GM12864 (cell line): ENCODE measurements around the gene USP11.

ENCODE experiments used
- DNase-seq: peaks from one replicate; pipeline ENCODE4 v3.0.0-alpha.2; 2011; ENCODE audit warnings: low read depth
- H3K4me3 ChIP-seq: 2 replicates; pipeline ENCODE4 v1.5.1; 2011; ENCODE audit warnings: mild to moderate bottlenecking, low read depth, low read length, control low read depth
- TF ChIP-seq, protein P1 (sequence below): IDR thresholded peaks from 2 replicates; pipeline ENCODE4 v1.5.1; 2011; ENCODE audit warnings: low read depth, mild to moderate bottlenecking, moderate library complexity, low read length, control low read depth, inconsistent platforms; ENCODE audit errors: missing control alignments

Gene USP11

DNA sequence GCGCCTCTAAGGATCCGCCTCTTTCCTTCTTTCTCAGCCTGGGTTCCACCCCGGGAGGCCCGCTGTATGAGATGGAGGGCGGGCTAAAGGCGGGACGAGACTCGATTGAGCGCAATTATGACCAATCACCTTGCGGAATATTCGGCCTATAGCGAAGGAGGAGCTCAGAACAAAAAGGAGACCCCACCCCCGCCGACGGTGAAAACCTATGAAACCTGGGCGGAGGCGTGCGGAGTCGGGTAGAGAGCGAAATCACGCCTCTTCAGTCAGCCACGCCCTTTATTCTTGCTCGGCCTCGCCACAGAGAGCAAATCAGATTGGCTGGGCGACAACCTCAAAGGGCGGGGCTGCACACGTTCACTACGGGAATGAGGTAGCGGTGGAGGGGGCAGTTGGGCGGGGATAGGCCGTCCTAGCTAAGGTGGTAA lies 14.9 kb upstream of the USP11 start:
- peak; percentile 92 for DNase-seq
- TF ChIP-seq, protein P1, sequence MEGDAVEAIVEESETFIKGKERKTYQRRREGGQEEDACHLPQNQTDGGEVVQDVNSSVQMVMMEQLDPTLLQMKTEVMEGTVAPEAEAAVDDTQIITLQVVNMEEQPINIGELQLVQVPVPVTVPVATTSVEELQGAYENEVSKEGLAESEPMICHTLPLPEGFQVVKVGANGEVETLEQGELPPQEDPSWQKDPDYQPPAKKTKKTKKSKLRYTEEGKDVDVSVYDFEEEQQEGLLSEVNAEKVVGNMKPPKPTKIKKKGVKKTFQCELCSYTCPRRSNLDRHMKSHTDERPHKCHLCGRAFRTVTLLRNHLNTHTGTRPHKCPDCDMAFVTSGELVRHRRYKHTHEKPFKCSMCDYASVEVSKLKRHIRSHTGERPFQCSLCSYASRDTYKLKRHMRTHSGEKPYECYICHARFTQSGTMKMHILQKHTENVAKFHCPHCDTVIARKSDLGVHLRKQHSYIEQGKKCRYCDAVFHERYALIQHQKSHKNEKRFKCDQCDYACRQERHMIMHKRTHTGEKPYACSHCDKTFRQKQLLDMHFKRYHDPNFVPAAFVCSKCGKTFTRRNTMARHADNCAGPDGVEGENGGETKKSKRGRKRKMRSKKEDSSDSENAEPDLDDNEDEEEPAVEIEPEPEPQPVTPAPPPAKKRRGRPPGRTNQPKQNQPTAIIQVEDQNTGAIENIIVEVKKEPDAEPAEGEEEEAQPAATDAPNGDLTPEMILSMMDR: no peak
- peak overlapping the region; percentile 58 for H3K4me3 ChIP-seq

DNA sequence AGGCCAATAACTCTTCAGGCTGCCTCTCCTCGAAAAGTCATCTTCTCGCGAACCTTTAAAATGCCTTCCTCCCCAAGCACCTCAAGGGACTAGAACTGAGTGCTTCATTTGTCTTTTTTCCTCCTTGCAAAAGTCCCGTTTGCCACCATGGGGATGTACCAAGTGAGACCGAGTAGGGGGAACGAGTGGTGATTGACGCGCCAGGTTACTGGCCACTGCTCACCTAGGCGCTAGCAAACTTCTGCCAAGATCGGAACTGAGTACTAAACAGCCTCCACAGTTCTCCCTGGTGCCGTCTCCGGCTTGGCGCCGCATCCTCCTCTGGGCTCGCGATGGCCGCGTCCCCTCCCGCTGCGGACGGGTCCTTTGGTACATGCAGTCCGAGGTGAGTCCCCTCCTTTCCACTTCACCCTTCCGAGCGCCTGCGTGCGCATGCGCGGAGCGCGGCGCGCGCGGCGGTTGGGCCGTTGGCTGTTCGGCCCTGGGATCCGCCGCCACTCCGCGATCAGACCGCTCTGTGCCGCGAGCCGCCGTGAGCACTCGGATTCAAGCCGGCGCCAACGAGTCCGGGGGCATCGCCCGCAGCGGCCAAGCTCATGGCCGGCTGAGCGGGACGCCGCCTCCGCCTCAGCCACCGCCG lies 14.4 kb upstream of the USP11 start, which contains the start of gene CDK16:
TSS of gene CDK16 (plus strand) at position 402 of the 640 bp plus-strand sequence. CDS start 4,877 bp downstream, outside the sequence.
- TF ChIP-seq, protein P1: no peak
- DNase-seq: peak; percentile 37
- H3K4me3 ChIP-seq: peak within 1 kb of the TSS; percentile 58

DNA sequence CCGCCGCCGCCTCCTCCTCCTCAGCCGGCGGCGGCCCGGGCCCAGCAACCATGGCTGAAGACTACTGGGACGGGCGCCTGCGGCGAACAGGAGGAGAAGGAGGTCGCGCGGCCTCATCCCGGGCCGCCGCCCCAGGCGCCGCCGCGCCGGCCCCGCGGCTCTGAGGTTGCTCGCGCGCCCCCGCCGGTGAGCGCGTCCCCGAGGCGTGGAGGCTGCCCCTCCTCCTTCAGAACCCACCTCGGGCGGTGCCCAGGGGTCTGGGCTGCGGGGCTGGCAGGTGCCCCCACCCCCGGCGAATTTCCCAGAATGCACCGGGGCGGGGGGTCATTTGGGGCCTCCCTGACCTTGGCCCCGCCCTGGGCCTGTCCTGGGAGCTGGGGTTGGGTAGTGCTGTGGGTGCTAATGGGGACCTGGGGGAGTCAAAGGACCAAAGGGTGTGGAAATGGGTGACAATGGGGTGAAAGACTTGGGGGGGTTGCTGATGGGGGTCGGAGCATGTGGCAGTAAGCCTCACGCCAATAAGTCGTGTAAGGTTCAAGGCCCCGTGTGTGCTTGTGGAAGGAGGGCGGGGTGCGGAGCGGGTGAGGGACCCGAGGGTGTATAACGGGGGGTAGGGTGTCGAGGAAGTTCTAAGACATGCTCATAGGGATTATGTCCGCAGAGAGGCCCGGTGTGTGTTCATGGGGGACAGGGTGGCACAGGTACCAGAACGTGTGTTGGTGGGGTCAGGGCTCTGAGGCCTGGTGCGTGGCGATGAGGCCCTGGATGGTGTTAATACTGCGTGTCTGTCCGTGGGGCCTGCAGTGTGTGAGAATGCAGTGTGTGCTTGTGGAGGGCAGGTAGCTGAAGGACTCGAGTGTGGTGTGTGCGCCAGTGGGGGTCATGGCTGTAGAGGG lies 13.6 kb upstream of the USP11 start:
- TF ChIP-seq, protein P1: no peak
- no peak for DNase-seq
- peak overlapping the region; percentile 58 for H3K4me3 ChIP-seq

DNA sequence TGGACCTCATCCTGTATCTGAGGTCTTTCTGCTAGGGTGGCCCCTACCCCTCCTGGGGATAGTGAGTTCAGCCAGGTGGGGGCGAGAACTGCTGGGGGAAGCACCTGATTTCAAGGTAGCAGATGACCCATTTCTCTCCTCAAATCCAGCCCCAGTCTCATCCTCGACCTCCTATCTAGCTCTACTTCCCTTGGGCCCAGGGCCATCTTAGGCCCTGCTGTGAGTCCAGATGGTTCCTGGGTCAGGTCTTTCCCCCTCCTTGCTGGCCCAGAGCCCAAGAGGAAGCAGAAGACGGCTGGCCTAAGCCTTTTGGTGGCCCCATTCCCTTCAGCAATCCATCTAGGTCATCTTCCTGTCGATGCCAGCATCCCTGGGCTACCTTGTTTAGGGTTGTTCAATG lies 11.1 kb upstream of the USP11 start:
- TF ChIP-seq, protein P1: no peak
- DNase-seq: no peak
- no peak overlapping the region for H3K4me3 ChIP-seq

DNA sequence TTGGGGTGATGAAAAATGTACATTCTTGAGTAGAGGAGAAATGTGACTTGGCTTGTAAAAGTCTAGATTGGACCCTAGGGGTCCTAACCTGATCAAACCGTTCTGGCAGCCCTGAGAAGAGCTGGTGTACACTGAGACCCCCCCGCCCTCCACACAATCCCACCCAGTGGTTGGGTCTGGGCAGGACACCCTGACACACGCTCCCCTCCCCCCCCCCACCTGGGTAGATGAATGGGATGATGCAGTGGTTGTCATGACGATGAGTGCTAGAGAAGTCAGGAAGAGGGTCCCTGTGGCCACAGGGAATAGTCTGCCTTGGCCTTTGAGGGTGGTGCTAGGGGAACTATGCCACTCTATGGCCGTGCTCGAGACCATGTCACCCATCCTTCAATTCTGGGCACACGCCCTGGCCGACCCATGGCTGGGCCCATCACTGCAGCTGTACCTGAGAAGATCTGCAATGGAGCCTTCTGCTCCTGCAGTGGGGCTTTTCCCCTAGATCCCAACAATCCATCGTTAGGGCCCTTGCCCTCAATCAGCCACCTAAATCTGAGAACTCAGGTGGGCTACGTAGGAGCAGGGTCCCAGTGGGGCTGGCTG lies 10.0 kb upstream of the USP11 start:
- TF ChIP-seq, protein P1: no peak

DNA sequence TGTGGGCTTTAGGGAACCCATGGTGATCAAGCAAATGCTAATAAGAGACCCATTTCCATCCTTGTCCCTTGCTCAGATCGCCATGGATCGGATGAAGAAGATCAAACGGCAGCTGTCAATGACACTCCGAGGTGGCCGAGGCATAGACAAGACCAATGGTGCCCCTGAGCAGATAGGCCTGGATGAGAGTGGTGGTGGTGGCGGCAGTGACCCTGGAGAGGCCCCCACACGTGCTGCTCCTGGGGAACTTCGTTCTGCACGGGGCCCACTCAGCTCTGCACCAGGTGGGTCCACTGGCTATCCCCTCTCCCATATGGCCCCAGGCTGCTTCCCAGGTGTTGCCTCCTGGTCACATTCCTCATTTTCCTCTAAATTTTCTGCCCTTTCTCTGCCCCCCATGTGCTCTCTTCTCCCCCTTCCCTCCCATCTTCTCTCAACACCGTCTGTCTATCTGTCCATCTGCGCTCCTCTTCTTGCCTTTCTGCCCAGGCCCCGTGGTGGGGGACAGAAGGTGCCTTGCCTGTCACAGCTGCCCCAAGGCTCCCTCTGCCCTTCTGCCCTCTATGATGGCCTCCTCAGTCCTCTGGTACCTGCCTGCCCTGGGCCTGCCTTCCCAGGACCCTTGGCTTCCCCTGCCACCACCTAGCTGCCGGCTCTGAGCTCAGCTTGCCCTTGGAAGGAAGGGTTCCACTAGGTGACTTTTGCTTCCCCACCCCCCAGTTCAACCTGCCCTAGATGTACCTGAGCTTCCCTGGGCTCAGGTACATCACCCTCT lies 9.1 kb upstream of the USP11 start:
- DNase-seq: no peak
- H3K4me3 ChIP-seq: no peak overlapping the region
- TF ChIP-seq, protein P1: no peak

More for the DNA sequence above, 10.0 kb upstream of the USP11 start:
- H3K4me3 ChIP-seq: no peak overlapping the region
- DNase-seq: no peak
